Measurements from ENCODE around the gene CAB39L.

The CAB39L gene

GRCh38 chr13:49439609-49440008 is 4.3 kb downstream of the CAB39L start:
- no peaks in the 10 kb centered on the region for H3K27me3 ChIP-seq (ENCODE audit: control insufficient read depth, insufficient read depth, low read length)
- H3K36me3 ChIP-seq (ENCODE audit: control insufficient read depth, insufficient read depth, low read length), result no peaks in the 10 kb centered on the region
- no peaks in the 10 kb centered on the region for H3K9me3 ChIP-seq (ENCODE audit: control insufficient read depth, insufficient read depth, low read length)
- no peaks in the 10 kb centered on the region for H3K4me1 ChIP-seq (ENCODE audit: control insufficient read depth, insufficient read depth, low read length)
- H3K4me3 ChIP-seq (ENCODE audit: low read depth, low read length), result no peak overlapping the region
- no peak overlapping the region for H3K9ac ChIP-seq (ENCODE audit: low read depth, low read length)

GRCh38 chr13:49437705-49438104 is 6.2 kb downstream of the CAB39L start:
- Histone ChIP-seq H3K4me3 (ENCODE audit: low read depth, low read length) (no peak overlapping the region), H3K9me3 (ENCODE audit: control insufficient read depth, insufficient read depth, low read length) (no peaks in the 10 kb centered on the region), H3K9ac (ENCODE audit: low read depth, low read length) (no peak overlapping the region), H3K4me1 (ENCODE audit: control insufficient read depth, insufficient read depth, low read length) (no peaks in the 10 kb centered on the region), H3K36me3 (ENCODE audit: control insufficient read depth, insufficient read depth, low read length) (no peaks in the 10 kb centered on the region), H3K27me3 (ENCODE audit: control insufficient read depth, insufficient read depth, low read length) (no peaks in the 10 kb centered on the region)

- H3K27me3 ChIP-seq (ENCODE audit: control insufficient read depth, insufficient read depth, low read length), result no peaks in the 10 kb centered on the region
- no peaks in the 10 kb centered on the region for H3K4me1 ChIP-seq (ENCODE audit: control insufficient read depth, insufficient read depth, low read length)
- no peak overlapping the region for H3K9ac ChIP-seq (ENCODE audit: low read depth, low read length)
Measured at GRCh38 chr13:49436890-49437289, 7.0 kb downstream of the CAB39L start.

GRCh38 chr13:49435992-49436391 is 7.9 kb downstream of the CAB39L start:
- Histone ChIP-seq H3K4me3 (ENCODE audit: low read depth, low read length) (no peak overlapping the region), H3K36me3 (ENCODE audit: control insufficient read depth, insufficient read depth, low read length) (no peaks in the 10 kb centered on the region), H3K9me3 (ENCODE audit: control insufficient read depth, insufficient read depth, low read length) (no peaks in the 10 kb centered on the region), H3K27me3 (ENCODE audit: control insufficient read depth, insufficient read depth, low read length) (no peaks in the 10 kb centered on the region), H3K4me1 (ENCODE audit: control insufficient read depth, insufficient read depth, low read length) (no peaks in the 10 kb centered on the region), H3K9ac (ENCODE audit: low read depth, low read length) (no peak overlapping the region)

More at GRCh38 chr13:49436890-49437289, 7.0 kb downstream of the CAB39L start:
- H3K4me3 ChIP-seq (ENCODE audit: low read depth, low read length), result no peak overlapping the region
- H3K36me3 ChIP-seq (ENCODE audit: control insufficient read depth, insufficient read depth, low read length), result no peaks in the 10 kb centered on the region
- H3K9me3 ChIP-seq (ENCODE audit: control insufficient read depth, insufficient read depth, low read length), result no peaks in the 10 kb centered on the region

GRCh38 chr13:49429121-49429520 is 14.7 kb downstream of the CAB39L start:
- H3K36me3 ChIP-seq (ENCODE audit: control insufficient read depth, insufficient read depth, low read length), result no peaks in the 10 kb centered on the region
- no peak overlapping the region for H3K9ac ChIP-seq (ENCODE audit: low read depth, low read length)
- no peaks in the 10 kb centered on the region for H3K4me1 ChIP-seq (ENCODE audit: control insufficient read depth, insufficient read depth, low read length)
- H3K27me3 ChIP-seq (ENCODE audit: control insufficient read depth, insufficient read depth, low read length), result no peaks in the 10 kb centered on the region
- H3K9me3 ChIP-seq (ENCODE audit: control insufficient read depth, insufficient read depth, low read length), result no peaks in the 10 kb centered on the region
- H3K4me3 ChIP-seq (ENCODE audit: low read depth, low read length), result no peak overlapping the region

GRCh38 chr13:49428041-49428763 is 15.7 kb downstream of the CAB39L start:
- H3K36me3 ChIP-seq (ENCODE audit: control insufficient read depth, insufficient read depth, low read length), result no peaks in the 10 kb centered on the region
- no peaks in the 10 kb centered on the region for H3K27me3 ChIP-seq (ENCODE audit: control insufficient read depth, insufficient read depth, low read length)
- no peaks in the 10 kb centered on the region for H3K4me1 ChIP-seq (ENCODE audit: control insufficient read depth, insufficient read depth, low read length)
- H3K9me3 ChIP-seq (ENCODE audit: control insufficient read depth, insufficient read depth, low read length), result no peaks in the 10 kb centered on the region
- no peak overlapping the region for H3K4me3 ChIP-seq (ENCODE audit: low read depth, low read length)
- H3K9ac ChIP-seq (ENCODE audit: low read depth, low read length), result no peak overlapping the region

GRCh38 chr13:49424011-49424560 is 19.8 kb downstream of the CAB39L start:
- no peak overlapping the region for H3K4me3 ChIP-seq (ENCODE audit: low read depth, low read length)
- H3K27me3 ChIP-seq (ENCODE audit: control insufficient read depth, insufficient read depth, low read length), result no peaks in the 10 kb centered on the region
- no peak overlapping the region for H3K9ac ChIP-seq (ENCODE audit: low read depth, low read length)
- H3K9me3 ChIP-seq (ENCODE audit: control insufficient read depth, insufficient read depth, low read length), result no peaks in the 10 kb centered on the region
- no peaks in the 10 kb centered on the region for H3K36me3 ChIP-seq (ENCODE audit: control insufficient read depth, insufficient read depth, low read length)
- no peaks in the 10 kb centered on the region for H3K4me1 ChIP-seq (ENCODE audit: control insufficient read depth, insufficient read depth, low read length)

- Histone ChIP-seq H3K27me3 (ENCODE audit: control insufficient read depth, insufficient read depth, low read length) (no peaks in the 10 kb centered on the region), H3K9me3 (ENCODE audit: control insufficient read depth, insufficient read depth, low read length) (no peaks in the 10 kb centered on the region)
Measured at GRCh38 chr13:49421391-49421790, 22.5 kb downstream of the CAB39L start.

GRCh38 chr13:49419276-49419675 is 24.6 kb downstream of the CAB39L start:
- Histone ChIP-seq H3K36me3 (ENCODE audit: control insufficient read depth, insufficient read depth, low read length) (no peaks in the 10 kb centered on the region), H3K4me1 (ENCODE audit: control insufficient read depth, insufficient read depth, low read length) (peaks cover 1% of the 10 kb centered on the region), H3K27me3 (ENCODE audit: control insufficient read depth, insufficient read depth, low read length) (no peaks in the 10 kb centered on the region), H3K9me3 (ENCODE audit: control insufficient read depth, insufficient read depth, low read length) (no peaks in the 10 kb centered on the region), H3K4me3 (ENCODE audit: low read depth, low read length) (no peak overlapping the region), H3K9ac (ENCODE audit: low read depth, low read length) (no peak overlapping the region)

More at GRCh38 chr13:49421391-49421790, 22.5 kb downstream of the CAB39L start:
- no peaks in the 10 kb centered on the region for H3K36me3 ChIP-seq (ENCODE audit: control insufficient read depth, insufficient read depth, low read length)
- no peak overlapping the region for H3K4me3 ChIP-seq (ENCODE audit: low read depth, low read length)
- no peak overlapping the region for H3K9ac ChIP-seq (ENCODE audit: low read depth, low read length)
- no peaks in the 10 kb centered on the region for H3K4me1 ChIP-seq (ENCODE audit: control insufficient read depth, insufficient read depth, low read length)

GRCh38 chr13:49418206-49418605 is 25.7 kb downstream of the CAB39L start:
- no peaks in the 10 kb centered on the region for H3K36me3 ChIP-seq (ENCODE audit: control insufficient read depth, insufficient read depth, low read length)
- peaks cover 4% of the 10 kb centered on the region for H3K4me1 ChIP-seq (ENCODE audit: control insufficient read depth, insufficient read depth, low read length)
- H3K9me3 ChIP-seq (ENCODE audit: control insufficient read depth, insufficient read depth, low read length), result no peaks in the 10 kb centered on the region
- no peak overlapping the region for H3K4me3 ChIP-seq (ENCODE audit: low read depth, low read length)
- peaks cover 7% of the 10 kb centered on the region for H3K27me3 ChIP-seq (ENCODE audit: control insufficient read depth, insufficient read depth, low read length)
- H3K9ac ChIP-seq (ENCODE audit: low read depth, low read length), result no peak overlapping the region

GRCh38 chr13:49417161-49417560 is 26.7 kb downstream of the CAB39L start:
- H3K27me3 ChIP-seq (ENCODE audit: control insufficient read depth, insufficient read depth, low read length), result peaks cover 17% of the 10 kb centered on the region
- peaks cover 4% of the 10 kb centered on the region for H3K4me1 ChIP-seq (ENCODE audit: control insufficient read depth, insufficient read depth, low read length)
- no peaks in the 10 kb centered on the region for H3K9me3 ChIP-seq (ENCODE audit: control insufficient read depth, insufficient read depth, low read length)
- H3K36me3 ChIP-seq (ENCODE audit: control insufficient read depth, insufficient read depth, low read length), result no peaks in the 10 kb centered on the region
- no peak overlapping the region for H3K9ac ChIP-seq (ENCODE audit: low read depth, low read length)
- H3K4me3 ChIP-seq (ENCODE audit: low read depth, low read length), result no peak overlapping the region

GRCh38 chr13:49412749-49413148 is 31.1 kb downstream of the CAB39L start:
- H3K9ac ChIP-seq (ENCODE audit: low read depth, low read length), result no peak overlapping the region
- H3K4me3 ChIP-seq (ENCODE audit: low read depth, low read length), result no peak overlapping the region
- H3K27me3 ChIP-seq (ENCODE audit: control insufficient read depth, insufficient read depth, low read length), result peaks cover 40% of the 10 kb centered on the region
- H3K9me3 ChIP-seq (ENCODE audit: control insufficient read depth, insufficient read depth, low read length), result no peaks in the 10 kb centered on the region
- H3K36me3 ChIP-seq (ENCODE audit: control insufficient read depth, insufficient read depth, low read length), result no peaks in the 10 kb centered on the region
- H3K4me1 ChIP-seq (ENCODE audit: control insufficient read depth, insufficient read depth, low read length), result peaks cover 4% of the 10 kb centered on the region

Data from iPS-15b (cell line).